Measurements from ENCODE around the gene CD177. TPM values are rescaled to one million over a fixed set of nuclear protein-coding genes. Genes with fewer than 3 reads are reported as not detected.
"Not testable (repeated sequence)": the region's sequence is repeated elsewhere in the genome, so short reads cannot be mapped to it uniquely, and the experiment has no call there.

The CD177 gene
- total and polyA plus RNA-seq, 2 of the 8 experiments (the other 6 are each of a cell fraction or from before 2014, with no cell fraction given): 3.4 to 10.0 TPM

DNA sequence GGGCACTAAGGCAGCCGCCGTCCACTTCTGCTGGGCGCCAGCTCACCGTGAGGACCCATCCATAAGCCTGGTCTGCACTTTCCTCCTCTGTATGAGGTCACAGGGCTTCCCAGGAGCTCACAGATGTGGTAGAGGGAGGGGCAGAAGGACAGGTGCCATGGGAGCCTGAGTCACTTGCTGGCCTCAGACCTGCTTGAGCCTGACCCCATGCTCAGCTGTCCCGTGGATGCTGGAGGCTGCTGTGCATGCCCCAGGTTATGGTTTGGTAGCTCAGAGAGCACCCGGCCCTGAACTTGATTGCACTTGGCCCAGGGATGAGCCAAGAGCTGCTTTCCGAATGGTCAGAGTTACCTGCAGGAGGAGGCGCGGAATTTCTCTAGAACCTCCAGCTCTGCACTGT is 12.2 kb downstream of the CD177 start:
- H4K8ac ChIP-seq (ENCODE audit: extremely low read depth, insufficient read depth, low read length); POLR2A ChIA-PET (ENCODE audit: partially characterized antibody); CTCF ChIA-PET (ENCODE audit: partially characterized antibody); H3K79me2 ChIP-seq (ENCODE audit: control insufficient read depth in 1 of 2, insufficient read depth in 2 of 2, low read length in 2 of 2); H3K4me3 ChIP-seq (ENCODE audit: extremely low read depth in 1 of 4, insufficient read depth in 2 of 4, low read depth in 3 of 4, low read length in 4 of 4); H3K4me1 ChIP-seq (replicated peaks in 1 of 4; ENCODE audit: control insufficient read depth in 3 of 4, insufficient read depth in 4 of 4, low read length in 3 of 4); H3K4ac ChIP-seq (replicated peaks; ENCODE audit: insufficient read length, low read depth, low read length); H3K9ac ChIP-seq (replicated peaks in 1 of 4; ENCODE audit: extremely low read depth in 1 of 4, low read depth in 3 of 4, low read length in 3 of 4); H3K18ac ChIP-seq (ENCODE audit: extremely low read depth, low read length); H3K36me3 ChIP-seq (ENCODE audit: control insufficient read depth in 2 of 4, insufficient read depth in 4 of 4, low read length in 3 of 4); H3K27ac ChIP-seq (ENCODE audit: low read depth, low read length); H2BK15ac ChIP-seq (ENCODE audit: low read length); H4K91ac ChIP-seq (replicated peaks; ENCODE audit: insufficient read length, low read length); H4K5ac ChIP-seq (ENCODE audit: insufficient read length, low read depth, low read length); H3K9me3 ChIP-seq (ENCODE audit: insufficient read depth in 2 of 2, low read depth in 1 of 2, low read length in 1 of 2); FAIRE-seq; H3K23me2 ChIP-seq (ENCODE audit: low read depth, low read length); H2AFZ ChIP-seq (ENCODE audit: low read length); H3K56ac ChIP-seq (replicated peaks; ENCODE audit: insufficient read length, low read depth, low read length); H2BK120ac ChIP-seq (replicated peaks; ENCODE audit: low read depth, low read length); H3K14ac ChIP-seq (ENCODE audit: insufficient read length); H4K20me1 ChIP-seq (replicated peaks in 1 of 2; ENCODE audit: control insufficient read depth in 1 of 2, insufficient read depth in 2 of 2, low read length in 2 of 2); DNase-seq (ENCODE audit: low read depth in 1 of 2, low spot score in 2 of 2); H2BK12ac ChIP-seq (ENCODE audit: low read depth, low read length); H3K27me3 ChIP-seq (replicated peaks in 1 of 4; ENCODE audit: control insufficient read depth in 3 of 4, extremely low read depth in 1 of 4, insufficient read depth in 3 of 4, low read length in 3 of 4); H3K23ac ChIP-seq (ENCODE audit: insufficient read length); H3K4me2 ChIP-seq (ENCODE audit: insufficient read depth in 1 of 2, low read depth in 2 of 2, low read length in 2 of 2); H2BK20ac ChIP-seq (ENCODE audit: low read length); H3K79me1 ChIP-seq (ENCODE audit: low read depth, low read length); H2AK5ac ChIP-seq (ENCODE audit: low read depth, low read length); H2BK5ac ChIP-seq (ENCODE audit: low read depth, low read length): not testable (repeated sequence)
- WGBS, 2 experiments (ENCODE audit: extremely low coverage in 1 of 2, insufficient coverage in 1 of 2, insufficient read length in 1 of 2, insufficient replicate concordance in 2 of 2, low coverage in 1 of 2, low lambda C conversion rate in 2 of 2, missing lambda C conversion rate in 1 of 2): 88% methylated on average over 5 of the region's 9 CpGs; no CpG with 5 or more reads in 1 of the 2 experiments
